ENCODE data around the gene UMODL1.
"Not testable (repeated sequence)": the region's sequence is repeated elsewhere in the genome, so short reads cannot be mapped to it uniquely, and the experiment has no call there.

UMODL1 gene

GRCh38 chr21:42061195-42061985, 9.7 kb upstream of the UMODL1 start:
- peak in 7 of 14 donors; percentile 25 to 58 (median 36) for DNase-seq

- DNase-seq = no peak
Measured at GRCh38 chr21:42061986-42062235, 9.2 kb upstream of the UMODL1 start.

GRCh38 chr21:42062236-42063022, 8.7 kb upstream of the UMODL1 start:
- DNase-seq = peak in 4 of 14 donors; percentile 17 to 41 (median 28)

GRCh38 chr21:42063191-42063570, 7.9 kb upstream of the UMODL1 start:
- DNase-seq = peak in 3 of 14 donors; percentile 12 to 64 (median 35)

- peak in 4 of 14 donors; percentile 14 to 25 (median 17) for DNase-seq
Measured at GRCh38 chr21:42063571-42064521, 7.3 kb upstream of the UMODL1 start.

GRCh38 chr21:42066521-42066920, 4.6 kb upstream of the UMODL1 start:
- no peak for DNase-seq

GRCh38 chr21:42067531-42068255, 3.4 kb upstream of the UMODL1 start:
- DNase-seq = no peak

- DNase-seq = no peak
Measured at GRCh38 chr21:42068256-42068545, 2.9 kb upstream of the UMODL1 start.

- no peak for DNase-seq
Measured at GRCh38 chr21:42068592-42068991, 2.5 kb upstream of the UMODL1 start.

GRCh38 chr21:42069327-42069726, 1.8 kb upstream of the UMODL1 start:
- DNase-seq = no peak

- no peak for DNase-seq
Measured at GRCh38 chr21:42069843-42070242, 1.3 kb upstream of the UMODL1 start.

- DNase-seq = no peak
Measured at GRCh38 chr21:42073145-42074099, 2.3 kb downstream of the UMODL1 start.

- no peak for DNase-seq
Measured at GRCh38 chr21:42075686-42076471, 4.8 kb downstream of the UMODL1 start.

GRCh38 chr21:42077685-42078238, 6.6 kb downstream of the UMODL1 start:
- DNase-seq = not testable (repeated sequence)

- not testable (repeated sequence) for DNase-seq
Measured at GRCh38 chr21:42078247-42079007, 7.3 kb downstream of the UMODL1 start.

- DNase-seq = no peak
Measured at GRCh38 chr21:42079008-42079938, 8.2 kb downstream of the UMODL1 start.

GRCh38 chr21:42079939-42080787, 9.0 kb downstream of the UMODL1 start:
- DNase-seq = no peak
